ENCODE measurements around the gene UBE2D3. TPM values are rescaled to one million over a fixed set of nuclear protein-coding genes. Genes with fewer than 3 reads are reported as not detected.

UBE2D3 gene
- total RNA-seq, 4 donors from 2014 or later: 436 to 523 (median 488) TPM

DNA sequence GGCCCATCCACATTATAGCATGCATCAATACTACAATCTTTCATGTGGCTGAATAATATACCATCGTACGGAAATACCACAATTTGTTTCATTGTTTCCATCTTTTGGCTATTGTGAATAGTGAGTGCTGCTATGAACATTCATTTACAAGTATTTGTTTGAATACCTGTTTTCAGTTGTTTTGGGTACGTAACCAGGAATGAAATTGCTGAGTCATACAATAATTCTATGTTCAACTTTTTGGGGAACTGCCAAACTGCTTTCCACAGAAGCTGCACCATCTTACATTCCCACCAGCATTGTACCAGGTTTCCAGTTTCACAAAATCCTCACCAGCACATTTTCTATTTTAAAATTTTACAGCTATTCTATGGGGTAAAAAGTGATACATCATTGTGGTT is 38.0 kb downstream of the UBE2D3 start:
- WGBS: 71% methylated on average over 3 of the region's 3 CpGs
- Histone ChIP-seq H3K27ac (no peak overlapping the region), H3K4me3 (no peak overlapping the region), H3K36me3 (no peaks in the 10 kb centered on the region), H3K27me3 (no peaks in the 10 kb centered on the region), H3K4me1 (no peaks in the 10 kb centered on the region), H3K9me3 (no peaks in the 10 kb centered on the region)
- DNase-seq (ENCODE audit: low spot score in 2 of 2): no peak
- TF ChIP-seq, protein P1, sequence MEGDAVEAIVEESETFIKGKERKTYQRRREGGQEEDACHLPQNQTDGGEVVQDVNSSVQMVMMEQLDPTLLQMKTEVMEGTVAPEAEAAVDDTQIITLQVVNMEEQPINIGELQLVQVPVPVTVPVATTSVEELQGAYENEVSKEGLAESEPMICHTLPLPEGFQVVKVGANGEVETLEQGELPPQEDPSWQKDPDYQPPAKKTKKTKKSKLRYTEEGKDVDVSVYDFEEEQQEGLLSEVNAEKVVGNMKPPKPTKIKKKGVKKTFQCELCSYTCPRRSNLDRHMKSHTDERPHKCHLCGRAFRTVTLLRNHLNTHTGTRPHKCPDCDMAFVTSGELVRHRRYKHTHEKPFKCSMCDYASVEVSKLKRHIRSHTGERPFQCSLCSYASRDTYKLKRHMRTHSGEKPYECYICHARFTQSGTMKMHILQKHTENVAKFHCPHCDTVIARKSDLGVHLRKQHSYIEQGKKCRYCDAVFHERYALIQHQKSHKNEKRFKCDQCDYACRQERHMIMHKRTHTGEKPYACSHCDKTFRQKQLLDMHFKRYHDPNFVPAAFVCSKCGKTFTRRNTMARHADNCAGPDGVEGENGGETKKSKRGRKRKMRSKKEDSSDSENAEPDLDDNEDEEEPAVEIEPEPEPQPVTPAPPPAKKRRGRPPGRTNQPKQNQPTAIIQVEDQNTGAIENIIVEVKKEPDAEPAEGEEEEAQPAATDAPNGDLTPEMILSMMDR (IDR thresholded peaks at IDR 0.05): no peak
- no peak for TF ChIP-seq POLR2A (IDR thresholded peaks at IDR 0.05)
- TF ChIP-seq POLR2AphosphoS5 (IDR thresholded peaks at IDR 0.05): no peak

- DNase-seq (ENCODE audit: low spot score in 2 of 2): no peak
- Histone ChIP-seq H3K9me3 (no peaks in the 10 kb centered on the region), H3K27ac (no peak overlapping the region), H3K4me3 (no peak overlapping the region), H3K36me3 (no peaks in the 10 kb centered on the region), H3K27me3 (no peaks in the 10 kb centered on the region), H3K4me1 (no peaks in the 10 kb centered on the region)
- TF ChIP-seq POLR2AphosphoS5 (IDR thresholded peaks at IDR 0.05) (no peak), EP300 (IDR thresholded peaks at IDR 0.05) (no peak), POLR2A (IDR thresholded peaks at IDR 0.05) (no peak)
- TF ChIP-seq, protein P1 (IDR thresholded peaks at IDR 0.05): no peak
- 96% methylated on average over 3 of the region's 3 CpGs for WGBS
These were observed 39.4 kb downstream of the UBE2D3 start for GRCh38 chr4:102787944-102788343.

- no peak for DNase-seq (ENCODE audit: low spot score in 2 of 2)
- 95% methylated on average over 7 of the region's 7 CpGs for WGBS
- no peak for TF ChIP-seq EP300 (IDR thresholded peaks at IDR 0.05)
- no peak for TF ChIP-seq POLR2AphosphoS5 (IDR thresholded peaks at IDR 0.05)
- TF ChIP-seq POLR2A (IDR thresholded peaks at IDR 0.05): no peak
- TF ChIP-seq, protein P1 (IDR thresholded peaks at IDR 0.05): no peak
- H3K27ac ChIP-seq: no peak overlapping the region
- no peaks in the 10 kb centered on the region for H3K27me3 ChIP-seq
- H3K36me3 ChIP-seq: no peaks in the 10 kb centered on the region
- no peaks in the 10 kb centered on the region for H3K9me3 ChIP-seq
- H3K4me1 ChIP-seq: no peaks in the 10 kb centered on the region
- no peak overlapping the region for H3K4me3 ChIP-seq
These were observed 40.1 kb downstream of the UBE2D3 start for GRCh38 chr4:102787096-102787881.

DNA sequence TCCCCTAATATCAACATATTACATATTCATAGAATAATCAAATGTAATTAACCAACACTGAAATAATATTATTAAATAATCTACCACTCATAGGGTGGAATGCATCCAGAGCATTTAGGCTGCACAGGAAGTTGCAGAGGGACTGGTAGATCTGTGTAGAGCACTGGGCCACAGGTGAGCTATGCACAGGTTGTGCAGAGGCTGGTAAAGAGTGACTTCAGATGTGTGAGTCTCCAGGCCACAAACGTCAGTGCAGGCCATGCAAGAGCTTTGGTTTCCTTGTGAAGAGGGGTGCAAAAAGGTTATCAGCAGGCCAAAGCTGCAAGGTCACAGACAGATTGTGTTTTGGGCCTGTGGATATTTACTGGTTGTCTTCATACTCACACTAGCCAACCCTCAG is 41.1 kb downstream of the UBE2D3 start:
- Histone ChIP-seq H3K9me3 (no peaks in the 10 kb centered on the region), H3K27me3 (no peaks in the 10 kb centered on the region), H3K36me3 (no peaks in the 10 kb centered on the region), H3K4me1 (no peaks in the 10 kb centered on the region), H3K27ac (no peak overlapping the region), H3K4me3 (no peak overlapping the region)
- TF ChIP-seq EP300 (IDR thresholded peaks at IDR 0.05): no peak
- no peak for TF ChIP-seq POLR2A (IDR thresholded peaks at IDR 0.05)
- TF ChIP-seq, protein P1 (IDR thresholded peaks at IDR 0.05): no peak
- DNase-seq (ENCODE audit: low spot score in 2 of 2): no peak
- 72% methylated on average over 1 of the region's 1 CpG for WGBS

GRCh38 chr4:102783006-102783405 is 44.3 kb downstream of the UBE2D3 start:
- no peaks in the 10 kb centered on the region for H3K27me3 ChIP-seq
- H3K4me1 ChIP-seq: no peaks in the 10 kb centered on the region
- no peaks in the 10 kb centered on the region for H3K36me3 ChIP-seq
- no peak for DNase-seq (ENCODE audit: low spot score in 2 of 2)
- H3K9me3 ChIP-seq: no peaks in the 10 kb centered on the region
- WGBS: 70% methylated on average over 2 of the region's 2 CpGs
- H3K4me3 ChIP-seq: no peak overlapping the region
- H3K27ac ChIP-seq: no peak overlapping the region
- TF ChIP-seq POLR2A (IDR thresholded peaks at IDR 0.05) (no peak), POLR2AphosphoS5 (IDR thresholded peaks at IDR 0.05) (no peak), EP300 (IDR thresholded peaks at IDR 0.05) (no peak)
- TF ChIP-seq, protein P1 (IDR thresholded peaks at IDR 0.05): no peak

Data from suprapubic skin (tissue), 4 donors.